DND-41 (cell line): Measurements from ENCODE around the gene OBSL1.

ENCODE experiments used
- CTCF ChIP-seq: IDR thresholded peaks from 2 replicates; pipeline ENCODE4 v1.5.1; 2012; ENCODE audit warnings: borderline replicate concordance, low read length, moderate library complexity, mild to moderate bottlenecking; ENCODE audit not compliant: poor library complexity, severe bottlenecking; ENCODE audit errors: extremely low read depth
- EZH2 ChIP-seq: IDR thresholded peaks from 3 replicates; pipeline ENCODE4 v1.6.1; 2012; ENCODE audit warnings: borderline replicate concordance, low read depth, mild to moderate bottlenecking, moderate library complexity, low read length, inconsistent platforms; ENCODE audit not compliant: severe bottlenecking

- TF ChIP-seq EZH2 (no peak), CTCF (no peak)
Observed at GRCh38 chr2:219618733-219619122, 47.4 kb upstream of the OBSL1 start.
